Non-pigmented ciliary epithelial cell (primary cell): ENCODE measurements around the gene CTNNA2.

ENCODE experiments used
- DNase-seq: peaks from one replicate; pipeline ENCODE4 v3.0.0-alpha.2; 2010; ENCODE audit warnings: low read depth

The CTNNA2 gene

GRCh38 chr2:79789811-79790210, 277.0 kb downstream of the CTNNA2 start:
- DNase-seq, result no peak

- DNase-seq, result no peak
Observed at GRCh38 chr2:79792090-79792489, 279.2 kb downstream of the CTNNA2 start.

GRCh38 chr2:79793006-79793405, 280.2 kb downstream of the CTNNA2 start:
- DNase-seq, result no peak

DNA sequence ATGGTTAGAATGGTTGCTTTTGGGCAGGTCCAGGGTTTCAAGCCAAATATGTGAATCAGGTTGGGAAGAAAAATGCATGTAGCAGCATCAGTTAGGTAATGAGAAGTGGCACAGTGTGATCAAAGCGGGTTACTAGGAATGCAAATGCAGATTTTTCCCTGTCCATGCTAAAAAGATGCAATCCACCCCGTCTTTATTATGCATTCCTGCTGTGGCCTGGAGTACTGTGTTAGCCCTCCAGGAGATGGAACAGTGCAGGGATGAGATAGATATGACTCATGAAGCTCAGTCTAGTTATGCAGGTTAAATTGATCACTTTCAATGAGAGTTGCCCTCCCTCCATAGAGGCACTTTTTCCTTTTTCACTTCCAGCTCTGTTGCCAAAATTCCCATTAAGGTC, 283.8 kb downstream of the CTNNA2 start:
- no peak for DNase-seq

- DNase-seq, result no peak
Observed at GRCh38 chr2:79798776-79799175, 285.9 kb downstream of the CTNNA2 start.

DNA sequence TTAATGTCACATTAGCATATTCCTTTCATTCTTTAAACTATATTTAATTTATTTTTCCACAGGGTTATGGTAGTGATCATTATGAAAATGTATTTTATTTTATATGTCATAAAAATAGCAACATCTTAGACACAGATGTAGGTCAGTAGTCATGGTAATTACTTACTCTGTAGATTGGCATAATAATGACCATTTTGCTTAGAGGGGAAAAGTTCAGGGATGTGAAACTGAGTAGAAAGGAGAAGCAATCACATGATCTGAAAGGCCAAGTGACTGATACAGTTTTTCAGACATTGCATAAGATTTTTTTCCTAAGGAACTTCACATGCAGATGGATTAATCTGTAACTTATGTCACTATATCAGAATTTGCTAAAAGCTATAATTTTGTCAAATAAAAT, 286.9 kb downstream of the CTNNA2 start:
- DNase-seq, result no peak

DNA sequence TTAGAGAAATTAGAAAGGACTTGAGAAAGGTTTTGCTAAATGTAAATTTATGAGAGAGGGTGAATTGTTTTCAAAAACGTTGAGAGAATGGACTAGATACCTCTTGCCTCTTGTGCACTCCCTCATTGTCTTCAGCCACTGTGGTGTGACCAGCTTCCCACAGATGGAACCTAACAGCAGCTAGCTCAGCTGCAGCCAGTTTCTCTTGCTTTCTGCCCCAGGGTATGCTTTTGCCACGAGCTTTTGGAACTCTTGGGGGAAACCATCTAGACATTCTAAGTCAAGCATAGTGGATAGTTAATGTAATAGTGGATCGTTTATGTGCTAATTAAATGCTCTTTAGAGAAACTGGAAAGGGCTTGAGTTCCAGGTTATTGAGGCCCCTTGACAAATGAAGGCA, 288.2 kb downstream of the CTNNA2 start:
- DNase-seq, result no peak

- DNase-seq, result no peak
Observed at GRCh38 chr2:79817288-79817687, 304.4 kb downstream of the CTNNA2 start.

GRCh38 chr2:79820281-79820680, 307.4 kb downstream of the CTNNA2 start:
- DNase-seq, result no peak

- DNase-seq, result no peak
Observed at GRCh38 chr2:79822136-79822535, 309.3 kb downstream of the CTNNA2 start.

- DNase-seq, result no peak
Observed at GRCh38 chr2:79824086-79824786, 311.4 kb downstream of the CTNNA2 start.

DNA sequence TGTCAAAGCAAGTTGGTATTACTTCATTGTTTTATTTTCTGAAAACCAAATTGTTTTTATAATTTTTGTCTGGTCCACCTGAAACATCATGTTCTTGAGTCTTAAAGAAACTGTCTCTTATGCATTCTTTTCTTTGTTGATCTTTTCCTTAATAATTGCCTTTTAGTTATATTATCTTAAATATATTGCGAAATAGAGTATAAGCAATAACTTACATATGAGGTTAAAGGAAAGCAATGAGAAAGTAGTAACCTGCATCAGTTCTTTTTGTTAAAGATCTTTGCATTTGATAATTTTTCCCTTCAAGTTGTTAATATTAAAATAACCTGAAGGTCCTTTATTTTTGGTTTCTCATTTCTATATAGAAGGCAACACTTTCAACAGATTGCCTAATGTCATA, 315.0 kb downstream of the CTNNA2 start:
- no peak for DNase-seq

- no peak for DNase-seq
Observed at GRCh38 chr2:79830501-79830900, 317.6 kb downstream of the CTNNA2 start.

- no peak for DNase-seq
Observed at GRCh38 chr2:79831961-79832360, 319.1 kb downstream of the CTNNA2 start.

GRCh38 chr2:79832511-79833234, 319.8 kb downstream of the CTNNA2 start:
- DNase-seq, result no peak

DNA sequence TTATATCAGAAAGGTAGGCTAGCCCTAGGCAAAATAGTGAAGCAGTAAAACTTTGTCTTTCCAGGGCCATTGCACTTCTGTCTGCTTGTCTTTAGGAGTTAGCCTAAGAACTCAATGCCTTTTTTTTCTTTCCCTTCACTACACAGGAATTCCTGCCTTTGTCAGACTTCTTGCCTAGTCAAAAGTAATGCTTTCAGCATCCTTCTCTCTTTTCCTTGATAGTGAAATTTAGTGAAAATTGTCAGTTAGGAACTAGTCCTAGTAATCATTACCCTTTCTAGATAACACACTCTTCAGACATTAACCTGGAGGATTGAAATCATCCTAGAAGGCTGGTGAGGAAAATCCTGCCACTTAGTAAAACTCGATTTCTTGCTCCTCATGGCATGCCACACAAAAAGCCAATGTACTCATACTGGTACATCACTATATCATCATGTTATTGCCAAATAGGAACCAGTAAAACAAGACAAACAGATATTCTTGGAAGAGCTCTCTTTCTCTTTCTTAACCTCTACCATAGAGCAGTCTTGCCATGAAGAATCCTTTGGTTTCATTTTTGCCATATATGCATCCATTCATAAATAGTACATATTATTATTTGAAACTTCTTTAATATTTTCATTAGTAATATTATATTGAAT, 320.5 kb downstream of the CTNNA2 start:
- DNase-seq, result no peak

GRCh38 chr2:79835911-79836310, 323.1 kb downstream of the CTNNA2 start:
- DNase-seq, result no peak

DNA sequence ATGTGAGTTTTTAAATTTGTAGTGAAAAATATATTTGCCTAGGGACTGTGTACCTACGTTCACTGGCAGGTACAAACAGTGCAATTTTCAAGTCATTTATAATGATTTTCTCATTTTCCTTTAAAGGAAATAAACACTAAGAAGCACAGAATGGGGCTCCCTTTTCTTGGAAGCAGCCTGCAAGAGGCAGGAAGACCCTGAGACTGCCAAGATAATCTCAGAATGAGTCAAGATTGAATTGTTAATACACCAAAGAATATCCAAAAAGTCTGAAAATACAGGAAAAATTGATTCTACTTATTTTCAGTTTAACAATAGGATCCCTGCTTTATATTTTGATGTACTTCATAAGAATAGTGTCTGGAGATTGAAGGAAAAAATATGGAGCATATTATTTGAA, 331.2 kb downstream of the CTNNA2 start:
- DNase-seq, result no peak

- DNase-seq, result no peak
Observed at GRCh38 chr2:79846878-79847277, 334.0 kb downstream of the CTNNA2 start.

DNA sequence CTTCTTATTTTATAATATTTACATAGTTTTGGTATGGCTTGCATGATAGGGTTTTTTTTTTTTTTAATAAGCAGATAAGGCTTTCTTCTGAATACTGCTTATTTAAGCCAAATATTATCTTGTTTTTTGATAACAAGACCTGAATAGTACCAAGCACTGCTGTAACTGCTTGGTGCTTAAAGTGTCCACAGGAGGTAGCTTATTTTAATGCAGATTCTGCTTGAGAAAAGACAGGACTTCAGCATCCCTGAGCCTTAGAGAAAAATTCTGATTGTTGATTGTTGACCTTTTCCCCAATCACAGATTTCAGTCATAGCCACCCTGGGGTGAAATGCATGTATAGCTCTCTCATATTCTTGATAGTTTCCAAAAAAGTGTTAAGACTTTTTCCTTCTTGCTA, 336.4 kb downstream of the CTNNA2 start:
- DNase-seq, result no peak

DNA sequence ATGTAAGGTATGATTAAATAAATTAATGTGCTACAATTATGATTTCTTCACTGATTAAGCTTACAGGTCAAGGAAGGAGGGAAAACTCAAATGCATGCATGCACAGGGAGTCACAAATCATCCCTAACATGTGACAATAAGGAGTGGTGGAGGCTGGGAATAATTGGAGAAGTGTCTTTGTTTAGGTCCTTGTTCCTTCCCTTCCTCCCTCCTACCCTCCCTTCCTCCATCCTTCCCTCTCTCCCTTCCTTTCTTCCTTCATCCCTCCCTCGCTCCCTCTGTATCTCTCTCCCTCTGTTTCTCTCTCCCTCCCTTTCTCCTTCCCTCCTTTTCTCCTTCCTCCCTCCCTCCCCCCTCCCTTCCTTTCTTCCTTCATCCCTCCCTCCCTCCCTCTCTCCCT, 337.1 kb downstream of the CTNNA2 start:
- DNase-seq, result no peak

GRCh38 chr2:79850912-79851311, 338.1 kb downstream of the CTNNA2 start:
- DNase-seq, result no peak

DNA sequence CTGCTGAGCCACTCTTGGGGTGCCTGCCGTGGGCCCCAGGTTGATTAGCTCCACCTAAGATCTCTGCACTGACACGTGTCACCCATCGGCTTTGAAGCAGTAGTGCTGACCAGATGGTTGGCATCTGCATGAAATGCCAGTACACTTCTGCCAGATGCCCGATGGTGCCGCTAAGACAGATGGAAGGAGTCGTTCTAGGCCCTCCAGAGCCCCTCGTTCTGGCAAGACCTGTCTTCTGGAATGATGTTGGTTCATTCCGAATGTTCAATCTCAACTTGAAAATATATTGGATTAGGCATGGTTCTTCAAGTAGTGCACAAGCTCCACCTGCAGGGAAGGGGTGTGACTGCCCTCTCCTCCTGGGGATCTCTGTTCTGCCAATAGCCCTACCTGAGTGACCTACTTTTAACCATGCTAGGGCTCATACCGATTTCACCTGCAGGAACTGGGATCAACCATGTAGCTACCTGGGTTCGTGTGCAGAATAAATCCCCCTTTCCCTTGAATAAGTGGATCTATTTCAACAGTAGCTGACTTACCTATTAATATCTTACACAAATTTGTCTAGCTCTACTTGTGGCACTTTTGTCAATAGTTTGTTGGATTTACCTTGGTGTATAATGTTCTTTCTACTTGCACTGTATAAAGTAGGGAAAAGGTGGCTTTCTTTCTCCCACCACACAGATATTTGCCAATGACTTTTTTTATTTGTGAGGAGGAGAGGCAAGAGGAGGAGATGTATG, 342.6 kb downstream of the CTNNA2 start:
- no peak for DNase-seq
